Left lung (tissue), 10 donors: ENCODE measurements around the gene PARD6A. TPM values are rescaled to one million over a fixed set of nuclear protein-coding genes. Genes with fewer than 3 reads are reported as not detected.
"Not testable (repeated sequence)": the region's sequence is repeated elsewhere in the genome, so short reads cannot be mapped to it uniquely, and the experiment has no call there.

Experiments used
- ATAC-seq: fragments of 200-7000 bp; cut with Tn5 transposase; one replicate; pipeline ENCODE4 v1.9.1; 2020; ENCODE audit warnings: moderate library complexity
- DNase-seq, 4 donors: peaks; one replicate each; pipeline ENCODE4 v3.0.0-alpha.2; 2013 to 2020
- H3K27ac ChIP-seq, 2 donors: fragments of 200-600 bp; sonication (generic) in 1 of 2; one replicate each; pipeline versions ENCODE4 v1.5.0 to v1.8.0; 2020 to 2021
- H3K27me3 ChIP-seq, 2 donors: fragments of 200-600 bp; sonication (generic) in 1 of 2; one replicate each; pipeline versions ENCODE4 v1.5.0 to v1.8.0; 2020 to 2021
- H3K36me3 ChIP-seq, 2 donors: fragments of 200-600 bp; sonication (generic) in 1 of 2; one replicate each; pipeline versions ENCODE4 v1.5.0 to v1.8.0; 2020 to 2021
- H3K4me1 ChIP-seq, 2 donors: fragments of 200-600 bp; one replicate each; pipeline ENCODE4 v1.8.0; 2021
- H3K4me3 ChIP-seq, 2 donors: fragments of 200-600 bp; sonication (generic) in 1 of 2; one replicate each; pipeline versions ENCODE4 v1.5.0 to v1.8.0; 2020 to 2021; ENCODE audit warnings: mild to moderate bottlenecking in 1 of 2
- H3K9me3 ChIP-seq, 2 donors: fragments of 200-600 bp; sonication (generic) in 1 of 2; one replicate each; pipeline versions ENCODE4 v1.5.0 to v1.8.0; 2020 to 2021
- CTCF ChIP-seq, 2 donors: fragments of 200-600 bp; sonication (generic) in 1 of 2; IDR thresholded peaks; one replicate each; pipeline versions ENCODE4 v1.5.0 to v1.8.0; 2021; ENCODE audit warnings: antibody characterized with exemption in 2 of 2
- intact Hi-C, 2 donors: fragments of 100-400 bp; cut with DNase I; formaldehyde crosslinking; loops; one replicate each; pipeline versions ENCODE4 v1.11.2 to v1.14.2; 2022
- polyA plus RNA-seq, 6 donors: library from polyadenylated mRNA; unstranded; fragments of 120-200 nt; gene quantifications; one replicate each; pipeline ENCODE4 v1.2.1, GENCODE V29; 2013; ENCODE audit not compliant: insufficient read length in 6 of 6
- total RNA-seq, 2 donors: library from RNA; stranded (reverse); fragmentation: NEBNext Ultra II Directional; extraction: Animal tissue kit (Norgen Biotek cat#: 25700); gene quantifications; one replicate each; pipeline ENCODE4 v1.2.1, GENCODE V29; 2021
- donor health status: DM: no; HTN: yes; CAD: no.
- donor health status: DM: no; HTN: no; CAD: no.

The PARD6A gene
- total and polyA plus RNA-seq, 8 donors, result 1.4 to 4.1 (median 1.9) TPM

DNA sequence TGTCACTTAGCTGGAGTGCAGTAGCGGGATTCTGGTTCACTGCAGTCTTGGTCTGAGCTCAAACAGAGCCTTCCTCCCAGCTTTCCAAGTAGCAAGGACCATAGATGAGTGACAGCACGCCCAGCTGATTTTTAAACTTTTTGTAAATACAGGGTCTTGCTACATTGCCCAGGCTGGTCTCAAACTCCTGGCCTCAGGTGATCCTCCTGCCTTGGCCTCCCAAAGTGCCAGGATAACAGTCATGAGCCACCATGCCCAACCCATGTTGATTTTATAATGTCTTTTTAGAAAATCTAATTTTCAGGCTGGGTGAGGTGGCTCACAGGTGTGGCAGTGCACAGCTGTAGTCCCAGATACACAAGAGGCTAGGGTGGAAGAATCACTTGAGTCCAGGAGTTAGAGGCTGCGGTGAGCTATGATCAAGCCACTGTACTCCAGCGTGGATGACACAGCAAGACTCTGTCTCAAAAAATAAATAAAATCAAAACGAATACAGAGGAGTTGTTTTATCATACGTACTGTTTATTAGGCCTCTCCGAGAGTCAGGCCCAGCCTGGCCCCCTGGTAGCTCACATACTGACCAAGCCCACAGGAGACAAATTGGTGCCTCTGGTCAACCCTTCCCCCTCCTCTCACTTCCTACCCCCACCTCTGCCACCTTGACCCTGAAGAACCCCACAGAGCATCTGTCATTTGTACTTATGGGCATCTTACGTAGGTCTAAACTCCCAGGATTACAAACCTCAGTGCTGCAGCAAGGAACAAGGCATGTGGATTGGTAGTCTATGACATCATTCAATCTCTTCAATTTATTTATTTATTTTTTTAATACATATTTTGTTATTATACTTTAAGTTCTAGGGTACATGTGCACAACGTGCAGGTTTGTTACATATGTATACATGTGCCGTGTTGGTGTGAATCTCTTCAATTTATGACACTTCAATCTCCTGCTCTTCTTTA lies 19.5 kb downstream of the PARD6A start:
- no peak overlapping the region for H3K4me3 ChIP-seq
- no peaks in the 10 kb centered on the region for H3K9me3 ChIP-seq
- DNase-seq (no peak), ATAC-seq (no peak)
- intact Hi-C loops, result loop anchor here in 1 of 2 donors (10.0 kb wide), 2 partner anchors 145 to 245 kb away; no protein-coding TSS in a partner anchor
- H3K27ac ChIP-seq, result no peak overlapping the region
- TF ChIP-seq CTCF (IDR thresholded peaks at IDR 0.05), result no peak
- peaks cover 0 to 37% of the 10 kb centered on the region in 2 donors for H3K36me3 ChIP-seq
- no peaks in the 10 kb centered on the region for H3K27me3 ChIP-seq
- H3K4me1 ChIP-seq, result peaks cover 0 to 29% of the 10 kb centered on the region in 2 donors

GRCh38 chr16:67683767-67684166 lies 23.0 kb downstream of the PARD6A start:
- Histone ChIP-seq H3K4me1 (peaks cover 0 to 27% of the 10 kb centered on the region in 2 donors), H3K27me3 (no peaks in the 10 kb centered on the region), H3K4me3 (no peak overlapping the region), H3K27ac (peak overlapping the region in 1 of 2 donors; percentile 78), H3K9me3 (no peaks in the 10 kb centered on the region), H3K36me3 (peaks cover 0 to 24% of the 10 kb centered on the region in 2 donors)
- TF ChIP-seq CTCF (IDR thresholded peaks at IDR 0.05), result no peak
- DNase-seq, result no peak
- ATAC-seq, result no peak
- intact Hi-C loops, result no loop called here

- DNase-seq, result peak in 1 of 4 donors; percentile 35
- H3K4me3 ChIP-seq, result no peak overlapping the region
- TF ChIP-seq CTCF (IDR thresholded peaks at IDR 0.05), result no peak
Measured at GRCh38 chr16:67685388-67686112, 24.8 kb downstream of the PARD6A start.

DNA sequence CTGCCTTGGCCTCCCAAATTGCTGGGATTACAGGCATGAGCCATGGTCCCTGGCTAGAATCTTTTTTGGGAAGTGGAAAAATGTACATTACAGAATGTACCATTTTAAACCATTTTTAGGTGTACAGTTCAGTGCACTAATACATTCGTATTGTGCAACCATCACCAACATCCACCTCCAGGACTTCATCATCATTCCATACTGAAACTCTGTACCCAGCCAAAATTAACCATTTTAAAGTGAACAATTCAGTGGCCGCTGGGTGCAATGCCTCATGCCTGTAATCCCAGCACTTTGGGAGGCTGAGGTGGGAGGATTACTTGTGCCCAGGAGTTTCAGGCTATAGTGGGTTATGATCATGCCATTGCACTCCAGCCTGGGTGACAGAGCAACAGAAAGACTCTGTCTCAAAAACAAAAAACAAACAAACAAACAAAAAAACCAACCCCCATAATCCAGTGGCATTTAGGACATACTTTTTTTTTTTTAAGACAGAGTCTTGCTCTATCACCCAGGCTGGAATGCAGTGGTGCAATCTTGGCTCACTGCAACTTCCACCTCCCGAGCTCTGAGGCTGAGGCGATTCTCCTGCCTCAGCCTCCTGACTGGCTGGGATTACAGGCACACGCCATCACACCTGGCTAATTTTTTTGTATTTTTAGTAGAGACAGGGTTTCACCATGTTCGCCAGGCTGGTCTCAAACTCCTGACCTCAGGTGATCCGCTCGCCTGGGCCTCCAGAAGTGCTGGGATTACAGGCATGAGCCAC lies 32.9 kb downstream of the PARD6A start:
- H3K4me3 ChIP-seq, H3K27me3 ChIP-seq, H3K9me3 ChIP-seq, intact Hi-C loops, DNase-seq, ATAC-seq, H3K27ac ChIP-seq, H3K36me3 ChIP-seq: not testable (repeated sequence)
- H3K4me1 ChIP-seq, result peaks cover 0 to 31% of the 10 kb centered on the region in 2 donors

More at GRCh38 chr16:67685388-67686112, 24.8 kb downstream of the PARD6A start:
- ATAC-seq, result no peak
- H3K4me1 ChIP-seq, result peaks cover 0 to 33% of the 10 kb centered on the region in 2 donors
- H3K27ac ChIP-seq, result peak overlapping the region; percentile 47 to 78
- intact Hi-C loops, result no loop called here
- H3K27me3 ChIP-seq, result no peaks in the 10 kb centered on the region
- peaks cover 0 to 24% of the 10 kb centered on the region in 2 donors for H3K36me3 ChIP-seq
- H3K9me3 ChIP-seq, result no peaks in the 10 kb centered on the region

DNA sequence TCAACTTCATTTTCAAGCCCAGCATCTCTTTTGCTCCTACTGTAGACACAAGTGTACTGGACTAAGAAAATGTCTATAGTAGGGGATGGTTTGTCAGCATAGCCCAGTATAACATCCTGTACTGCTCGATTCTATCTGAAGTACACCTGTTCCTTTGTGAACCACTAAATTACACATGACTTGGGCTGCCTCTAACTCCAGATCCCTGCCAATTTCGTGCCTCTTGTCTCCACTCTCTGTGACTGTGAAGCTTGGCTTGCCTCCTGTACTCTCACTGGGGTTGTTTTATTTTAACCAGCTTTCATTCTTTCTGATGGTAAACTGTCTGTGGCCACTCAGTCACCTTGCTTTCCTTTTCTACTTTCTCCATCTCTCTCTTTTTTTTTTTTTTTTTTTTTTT lies 33.9 kb downstream of the PARD6A start:
- DNase-seq, result no peak
- TF ChIP-seq CTCF (IDR thresholded peaks at IDR 0.05), result no peak
- H3K27me3 ChIP-seq, result no peaks in the 10 kb centered on the region
- H3K9me3 ChIP-seq, result no peaks in the 10 kb centered on the region
- no peak for ATAC-seq
- peaks cover 0 to 25% of the 10 kb centered on the region in 2 donors for H3K4me1 ChIP-seq
- intact Hi-C loops, result no loop called here
- no peak overlapping the region for H3K27ac ChIP-seq
- peaks cover 0 to 8% of the 10 kb centered on the region in 2 donors for H3K36me3 ChIP-seq
- no peak overlapping the region for H3K4me3 ChIP-seq
